NB4 (cell line): ENCODE measurements around the gene EHMT2.

Experiments
- DNase-seq: peaks from one replicate; pipeline ENCODE4 v3.0.0; 2010; ENCODE audit warnings: low read depth
- H3K4me3 ChIP-seq: one replicate; pipeline ENCODE4 v1.5.1; 2011; ENCODE audit warnings: mild to moderate bottlenecking, low read depth, low read length, moderate library complexity
- MYC ChIP-seq: IDR thresholded peaks from 2 replicates; pipeline ENCODE4 v1.6.1; 2011; ENCODE audit warnings: low read depth, low read length
- POLR2A ChIP-seq: IDR thresholded peaks from 2 replicates; pipeline ENCODE4 v1.6.1; 2011; ENCODE audit warnings: mild to moderate bottlenecking; ENCODE audit not compliant: insufficient read length; ENCODE audit errors: extremely low read depth
- TF ChIP-seq, protein P1 (sequence below): IDR thresholded peaks from 2 replicates; pipeline ENCODE4 v1.6.1; 2011; ENCODE audit warnings: low read depth, low read length
- TF ChIP-seq, protein P2 (sequence below): IDR thresholded peaks from one replicate; pipeline ENCODE4 v1.5.1; 2012; ENCODE audit warnings: low read depth, low read length

The EHMT2 gene

DNA sequence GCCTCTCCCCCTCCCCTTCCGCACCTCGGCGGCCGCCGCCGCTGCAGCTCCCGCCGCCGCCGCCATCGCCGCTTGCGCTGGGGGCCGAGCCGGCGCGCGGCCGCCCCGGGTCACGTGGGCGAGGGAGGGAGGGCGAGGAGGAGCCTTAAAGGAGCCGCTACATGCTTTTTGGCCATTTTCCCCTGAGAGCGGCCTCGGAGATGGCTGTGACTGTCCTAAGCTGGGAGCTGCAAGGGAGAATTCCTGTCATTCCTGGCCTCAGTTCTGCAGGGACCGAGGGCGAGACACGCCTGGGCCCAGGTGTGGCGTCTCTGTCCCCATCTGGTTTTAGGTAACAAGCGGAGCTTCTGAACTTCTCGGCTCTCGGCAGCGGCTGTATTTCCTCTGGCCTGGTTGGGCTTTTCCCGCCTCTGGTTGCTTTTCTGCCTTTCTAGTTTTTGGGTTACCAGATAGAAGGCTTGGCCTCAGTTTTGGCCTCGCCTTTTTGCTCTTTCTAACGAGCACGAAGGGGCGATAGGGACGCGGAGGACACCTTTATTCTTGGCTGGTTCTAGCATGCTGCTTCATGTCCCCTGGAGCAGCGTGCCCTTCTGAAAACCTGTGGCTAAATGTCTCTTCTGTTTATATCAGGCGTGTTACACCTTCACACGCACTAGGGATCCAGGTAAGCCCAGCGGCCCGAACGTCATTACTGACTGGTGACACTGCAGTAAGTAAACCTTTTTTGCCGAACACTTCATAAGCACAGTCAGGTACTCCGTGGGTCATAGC is at the start of gene EHMT2:
EHMT2 (minus strand) TSS at position 87 of the 771 bp plus-strand sequence; CDS start at position 66, 21 bp downstream.
- peak within 1 kb of the TSS; percentile 99 for H3K4me3 ChIP-seq
- DNase-seq: peak; percentile 91
- TF ChIP-seq POLR2A (peak; percentile 82), MYC (peak; percentile 36; the same call in 1 of the 2 replicates)
- TF ChIP-seq, protein P1, sequence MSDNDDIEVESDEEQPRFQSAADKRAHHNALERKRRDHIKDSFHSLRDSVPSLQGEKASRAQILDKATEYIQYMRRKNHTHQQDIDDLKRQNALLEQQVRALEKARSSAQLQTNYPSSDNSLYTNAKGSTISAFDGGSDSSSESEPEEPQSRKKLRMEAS: peak; percentile 88
- TF ChIP-seq, protein P2, sequence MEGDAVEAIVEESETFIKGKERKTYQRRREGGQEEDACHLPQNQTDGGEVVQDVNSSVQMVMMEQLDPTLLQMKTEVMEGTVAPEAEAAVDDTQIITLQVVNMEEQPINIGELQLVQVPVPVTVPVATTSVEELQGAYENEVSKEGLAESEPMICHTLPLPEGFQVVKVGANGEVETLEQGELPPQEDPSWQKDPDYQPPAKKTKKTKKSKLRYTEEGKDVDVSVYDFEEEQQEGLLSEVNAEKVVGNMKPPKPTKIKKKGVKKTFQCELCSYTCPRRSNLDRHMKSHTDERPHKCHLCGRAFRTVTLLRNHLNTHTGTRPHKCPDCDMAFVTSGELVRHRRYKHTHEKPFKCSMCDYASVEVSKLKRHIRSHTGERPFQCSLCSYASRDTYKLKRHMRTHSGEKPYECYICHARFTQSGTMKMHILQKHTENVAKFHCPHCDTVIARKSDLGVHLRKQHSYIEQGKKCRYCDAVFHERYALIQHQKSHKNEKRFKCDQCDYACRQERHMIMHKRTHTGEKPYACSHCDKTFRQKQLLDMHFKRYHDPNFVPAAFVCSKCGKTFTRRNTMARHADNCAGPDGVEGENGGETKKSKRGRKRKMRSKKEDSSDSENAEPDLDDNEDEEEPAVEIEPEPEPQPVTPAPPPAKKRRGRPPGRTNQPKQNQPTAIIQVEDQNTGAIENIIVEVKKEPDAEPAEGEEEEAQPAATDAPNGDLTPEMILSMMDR: no peak

DNA sequence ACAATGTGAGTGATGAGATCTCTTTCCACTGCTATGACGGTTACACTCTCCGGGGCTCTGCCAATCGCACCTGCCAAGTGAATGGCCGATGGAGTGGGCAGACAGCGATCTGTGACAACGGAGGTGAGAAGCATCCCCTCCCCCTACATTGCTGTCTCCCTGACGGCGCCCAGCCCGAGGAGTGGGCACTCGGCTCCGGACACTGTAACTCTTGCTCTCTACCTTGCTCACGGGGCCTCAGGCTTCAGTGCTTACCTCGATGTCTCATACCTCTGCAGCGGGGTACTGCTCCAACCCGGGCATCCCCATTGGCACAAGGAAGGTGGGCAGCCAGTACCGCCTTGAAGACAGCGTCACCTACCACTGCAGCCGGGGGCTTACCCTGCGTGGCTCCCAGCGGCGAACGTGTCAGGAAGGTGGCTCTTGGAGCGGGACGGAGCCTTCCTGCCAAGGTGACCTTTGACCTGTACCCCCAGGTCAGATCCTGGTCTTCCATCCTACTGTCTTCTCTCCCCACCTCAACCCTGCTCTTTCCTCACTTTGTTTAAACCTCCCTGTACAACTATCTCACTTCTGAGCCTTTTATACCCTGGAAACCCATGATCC is 49.7 kb upstream of the EHMT2 start:
- TF ChIP-seq, protein P2: no peak
- TF ChIP-seq POLR2A (no peak), MYC (no peak)
- TF ChIP-seq, protein P1: no peak
- H3K4me3 ChIP-seq: no peak overlapping the region
- no peak for DNase-seq

DNA sequence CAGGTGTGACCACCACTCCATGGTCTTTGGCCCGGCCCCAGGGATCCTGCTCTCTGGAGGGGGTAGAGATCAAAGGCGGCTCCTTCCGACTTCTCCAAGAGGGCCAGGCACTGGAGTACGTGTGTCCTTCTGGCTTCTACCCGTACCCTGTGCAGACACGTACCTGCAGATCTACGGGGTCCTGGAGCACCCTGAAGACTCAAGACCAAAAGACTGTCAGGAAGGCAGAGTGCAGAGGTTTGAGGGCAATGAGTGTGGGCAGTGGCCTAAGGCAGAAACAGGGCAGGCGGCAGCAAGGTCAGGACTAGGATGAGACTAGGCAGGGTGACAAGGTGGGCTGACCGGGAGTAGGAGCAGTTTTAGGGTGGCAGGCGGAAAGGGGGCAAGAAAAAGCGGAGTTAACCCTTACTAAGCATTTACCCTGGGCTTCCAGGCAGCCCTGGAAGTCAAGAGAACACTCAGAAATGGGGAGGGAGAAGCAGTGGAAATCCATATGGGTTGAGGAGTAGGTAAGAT is 48.9 kb upstream of the EHMT2 start:
- H3K4me3 ChIP-seq: no peak overlapping the region
- no peak for TF ChIP-seq MYC
- TF ChIP-seq, protein P1: no peak
- no peak for TF ChIP-seq POLR2A
- TF ChIP-seq, protein P2: no peak
- no peak for DNase-seq

DNA sequence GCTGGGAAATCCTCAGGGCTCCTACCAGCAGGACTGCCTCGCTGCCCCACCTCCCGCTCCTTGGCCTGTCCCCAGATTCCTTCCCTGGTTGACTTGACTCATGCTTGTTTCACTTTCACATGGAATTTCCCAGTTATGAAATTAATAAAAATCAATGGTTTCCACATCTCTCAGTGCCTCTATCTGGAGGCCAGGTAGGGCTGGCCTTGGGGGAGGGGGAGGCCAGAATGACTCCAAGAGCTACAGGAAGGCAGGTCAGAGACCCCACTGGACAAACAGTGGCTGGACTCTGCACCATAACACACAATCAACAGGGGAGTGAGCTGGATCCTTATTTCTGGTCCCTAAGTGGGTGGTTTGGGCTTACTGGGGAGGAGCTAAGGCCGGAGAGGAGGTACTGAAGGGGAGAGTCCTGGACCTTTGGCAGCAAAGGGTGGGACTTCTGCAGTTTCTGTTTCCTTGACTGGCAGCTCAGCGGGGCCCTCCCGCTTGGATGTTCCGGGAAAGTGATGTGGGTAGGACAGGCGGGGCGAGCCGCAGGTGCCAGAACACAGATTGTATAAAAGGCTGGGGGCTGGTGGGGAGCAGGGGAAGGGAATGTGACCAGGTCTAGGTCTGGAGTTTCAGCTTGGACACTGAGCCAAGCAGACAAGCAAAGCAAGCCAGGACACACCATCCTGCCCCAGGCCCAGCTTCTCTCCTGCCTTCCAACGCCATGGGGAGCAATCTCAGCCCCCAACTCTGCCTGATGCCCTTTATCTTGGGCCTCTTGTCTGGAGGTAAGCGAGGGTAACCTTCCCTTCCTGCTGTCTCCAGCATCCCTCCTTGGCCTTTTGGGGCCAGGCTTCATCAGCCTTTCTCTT is 48.2 kb upstream of the EHMT2 start, which contains the start of gene CFB:
CFB (plus strand) TSS at position 589 of the 863 bp plus-strand sequence; CDS start at position 716, 127 bp downstream.
- TF ChIP-seq, protein P2: no peak
- TF ChIP-seq MYC (no peak), POLR2A (no peak)
- TF ChIP-seq, protein P1: no peak
- H3K4me3 ChIP-seq: no peak within 1 kb of the TSS
- no peak for DNase-seq

DNA sequence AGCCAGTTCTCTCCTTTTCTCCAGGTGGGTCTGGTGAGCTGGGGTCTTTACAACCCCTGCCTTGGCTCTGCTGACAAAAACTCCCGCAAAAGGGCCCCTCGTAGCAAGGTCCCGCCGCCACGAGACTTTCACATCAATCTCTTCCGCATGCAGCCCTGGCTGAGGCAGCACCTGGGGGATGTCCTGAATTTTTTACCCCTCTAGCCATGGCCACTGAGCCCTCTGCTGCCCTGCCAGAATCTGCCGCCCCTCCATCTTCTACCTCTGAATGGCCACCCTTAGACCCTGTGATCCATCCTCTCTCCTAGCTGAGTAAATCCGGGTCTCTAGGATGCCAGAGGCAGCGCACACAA is 47.6 kb upstream of the EHMT2 start:
- no peak for DNase-seq
- no peak overlapping the region for H3K4me3 ChIP-seq
- TF ChIP-seq MYC: no peak
- TF ChIP-seq, protein P1: no peak
- TF ChIP-seq POLR2A: no peak
- TF ChIP-seq, protein P2: no peak
